T-helper 2 cell treated with Interferon-gamma antibody and Interleukin-4, amounts not matched to agents 5 μg/mL and 100 μg/mL, for 36 hours (primary cell): Measurements from ENCODE around the gene KCNQ5.
"Not testable (repeated sequence)": the region's sequence is repeated elsewhere in the genome, so short reads cannot be mapped to it uniquely, and the experiment has no call there.

ENCODE experiments used
- DNase-seq: peaks from one replicate; pipeline ENCODE4 v3.0.0; 2021; ENCODE audit warnings: low spot score
- H3K27ac Mint-ChIP-seq: one replicate; pipeline ENCODE4 v1.8.0; 2021; ENCODE audit warnings: mild to moderate bottlenecking, mixed read lengths
- H3K27me3 Mint-ChIP-seq: one replicate; pipeline ENCODE4 v1.8.0; 2021; ENCODE audit warnings: low read depth, mixed read lengths
- H3K36me3 Mint-ChIP-seq: one replicate; pipeline ENCODE4 v1.8.0; 2021; ENCODE audit warnings: low read depth, mixed read lengths
- H3K4me1 Mint-ChIP-seq: one replicate; pipeline ENCODE4 v1.8.0; 2021; ENCODE audit warnings: low read depth, mixed read lengths
- H3K4me3 Mint-ChIP-seq: one replicate; pipeline ENCODE4 v1.8.0; 2022; ENCODE audit warnings: mild to moderate bottlenecking, moderate library complexity, mixed read lengths
- H3K9me3 Mint-ChIP-seq: one replicate; pipeline ENCODE4 v1.8.0; 2021; ENCODE audit warnings: mixed read lengths

Gene KCNQ5

GRCh38 chr6:72621291-72622093, at the start of gene KCNQ5:
TSS of gene KCNQ5 (plus strand) at chr6:72622064.
- H3K4me1 Mint-ChIP-seq, result peaks cover 53% of the 10 kb centered on the region
- H3K27me3 Mint-ChIP-seq, result no peaks in the 10 kb centered on the region
- H3K36me3 Mint-ChIP-seq, result peaks cover 7% of the 10 kb centered on the region
- DNase-seq, result peak; percentile 12
- H3K4me3 Mint-ChIP-seq, result peak within 1 kb of the TSS; percentile 94
- peak within 1 kb of the TSS; percentile 95 for H3K27ac Mint-ChIP-seq
- no peaks in the 10 kb centered on the region for H3K9me3 Mint-ChIP-seq

GRCh38 chr6:72579865-72580264, 42.0 kb upstream of the KCNQ5 start:
- DNase-seq, result no peak
- H3K4me3 Mint-ChIP-seq, result no peak overlapping the region
- H3K9me3 Mint-ChIP-seq, result no peaks in the 10 kb centered on the region
- peaks cover 2% of the 10 kb centered on the region for H3K4me1 Mint-ChIP-seq
- H3K36me3 Mint-ChIP-seq, result no peaks in the 10 kb centered on the region
- peaks cover 2% of the 10 kb centered on the region for H3K27me3 Mint-ChIP-seq
- no peak overlapping the region for H3K27ac Mint-ChIP-seq

GRCh38 chr6:72580281-72580940, 41.5 kb upstream of the KCNQ5 start:
- peaks cover 2% of the 10 kb centered on the region for H3K27me3 Mint-ChIP-seq
- H3K4me3 Mint-ChIP-seq, result no peak overlapping the region
- DNase-seq, result no peak
- no peaks in the 10 kb centered on the region for H3K9me3 Mint-ChIP-seq
- no peak overlapping the region for H3K27ac Mint-ChIP-seq
- H3K36me3 Mint-ChIP-seq, result no peaks in the 10 kb centered on the region
- peaks cover 2% of the 10 kb centered on the region for H3K4me1 Mint-ChIP-seq

- H3K4me1 Mint-ChIP-seq, H3K4me3 Mint-ChIP-seq, DNase-seq, H3K36me3 Mint-ChIP-seq, H3K27ac Mint-ChIP-seq, H3K27me3 Mint-ChIP-seq, H3K9me3 Mint-ChIP-seq: not testable (repeated sequence)
Observed at GRCh38 chr6:72580950-72581349, 40.9 kb upstream of the KCNQ5 start.

GRCh38 chr6:72588155-72588554, 33.7 kb upstream of the KCNQ5 start:
- Mint-ChIP-seq H3K4me1 (peaks cover 9% of the 10 kb centered on the region), H3K9me3 (no peaks in the 10 kb centered on the region), H3K4me3 (no peak overlapping the region), H3K27me3 (peaks cover 6% of the 10 kb centered on the region), H3K36me3 (no peaks in the 10 kb centered on the region), H3K27ac (peak overlapping the region; percentile 34)
- DNase-seq, result no peak

- no peak overlapping the region for H3K4me3 Mint-ChIP-seq
- no peak overlapping the region for H3K27ac Mint-ChIP-seq
- no peaks in the 10 kb centered on the region for H3K9me3 Mint-ChIP-seq
- peaks cover 12% of the 10 kb centered on the region for H3K27me3 Mint-ChIP-seq
- no peak for DNase-seq
- no peaks in the 10 kb centered on the region for H3K36me3 Mint-ChIP-seq
- peaks cover 9% of the 10 kb centered on the region for H3K4me1 Mint-ChIP-seq
Observed at GRCh38 chr6:72589096-72589495, 32.8 kb upstream of the KCNQ5 start.

GRCh38 chr6:72595812-72596211, 26.1 kb upstream of the KCNQ5 start:
- no peak overlapping the region for H3K27ac Mint-ChIP-seq
- no peaks in the 10 kb centered on the region for H3K9me3 Mint-ChIP-seq
- H3K4me1 Mint-ChIP-seq, result no peaks in the 10 kb centered on the region
- no peaks in the 10 kb centered on the region for H3K36me3 Mint-ChIP-seq
- H3K4me3 Mint-ChIP-seq, result no peak overlapping the region
- H3K27me3 Mint-ChIP-seq, result peaks cover 31% of the 10 kb centered on the region
- DNase-seq, result no peak

- Mint-ChIP-seq H3K9me3 (no peaks in the 10 kb centered on the region), H3K27ac (no peak overlapping the region), H3K27me3 (no peaks in the 10 kb centered on the region), H3K4me1 (peaks cover 35% of the 10 kb centered on the region), H3K4me3 (no peak overlapping the region), H3K36me3 (peaks cover 5% of the 10 kb centered on the region)
- no peak for DNase-seq
Observed at GRCh38 chr6:72616406-72617015, 5.4 kb upstream of the KCNQ5 start.

GRCh38 chr6:72617721-72618120, 4.1 kb upstream of the KCNQ5 start:
- DNase-seq, result no peak

GRCh38 chr6:72619883-72620696, 1.8 kb upstream of the KCNQ5 start:
- H3K27me3 Mint-ChIP-seq, result no peaks in the 10 kb centered on the region
- peaks cover 45% of the 10 kb centered on the region for H3K4me1 Mint-ChIP-seq
- peak overlapping the region; percentile 95 for H3K27ac Mint-ChIP-seq
- DNase-seq, result peak; percentile 89
- no peaks in the 10 kb centered on the region for H3K9me3 Mint-ChIP-seq
- H3K4me3 Mint-ChIP-seq, result peak overlapping the region; percentile 93
- H3K36me3 Mint-ChIP-seq, result peaks cover 2% of the 10 kb centered on the region

More at GRCh38 chr6:72617721-72618120, 4.1 kb upstream of the KCNQ5 start:
- Mint-ChIP-seq H3K36me3 (peaks cover 5% of the 10 kb centered on the region), H3K27me3 (no peaks in the 10 kb centered on the region), H3K4me3 (no peak overlapping the region), H3K27ac (no peak overlapping the region), H3K9me3 (no peaks in the 10 kb centered on the region), H3K4me1 (peaks cover 35% of the 10 kb centered on the region)

GRCh38 chr6:72620871-72621290, 983 bp upstream of the KCNQ5 start:
- Mint-ChIP-seq H3K4me3 (peak overlapping the region; percentile 93), H3K36me3 (peaks cover 4% of the 10 kb centered on the region), H3K27me3 (no peaks in the 10 kb centered on the region), H3K4me1 (peaks cover 49% of the 10 kb centered on the region), H3K9me3 (no peaks in the 10 kb centered on the region), H3K27ac (peak overlapping the region; percentile 95)
- DNase-seq, result peak; percentile 10

GRCh38 chr6:72622094-72622940, 453 bp downstream of the KCNQ5 start:
- Mint-ChIP-seq H3K27ac (peak overlapping the region; percentile 95), H3K4me1 (peaks cover 55% of the 10 kb centered on the region), H3K36me3 (peaks cover 7% of the 10 kb centered on the region), H3K4me3 (peak overlapping the region; percentile 94), H3K27me3 (no peaks in the 10 kb centered on the region), H3K9me3 (no peaks in the 10 kb centered on the region)
- DNase-seq, result peak; percentile 70

GRCh38 chr6:72623808-72624207, 1.9 kb downstream of the KCNQ5 start:
- Mint-ChIP-seq H3K36me3 (peaks cover 7% of the 10 kb centered on the region), H3K4me1 (peaks cover 52% of the 10 kb centered on the region), H3K27ac (no peak overlapping the region), H3K4me3 (peak overlapping the region; percentile 94), H3K27me3 (no peaks in the 10 kb centered on the region), H3K9me3 (no peaks in the 10 kb centered on the region)
- no peak for DNase-seq
